Measurements from ENCODE around the gene FAXC.

Gene FAXC

GRCh38 chr6:99294786-99295185, 54.7 kb downstream of the FAXC start:
- TF ChIP-seq CREB5 (CRISPR knock-in tag; IDR thresholded peaks at IDR 0.05; ENCODE audit: low read depth) = no peak
- TF ChIP-seq ISL1 (CRISPR knock-in tag; IDR thresholded peaks at IDR 0.05) = no peak
- no peak for TF ChIP-seq GLIS3 (CRISPR knock-in tag; IDR thresholded peaks at IDR 0.05)
- TF ChIP-seq PPARA (CRISPR knock-in tag; IDR thresholded peaks at IDR 0.05; ENCODE audit: borderline replicate concordance) = no peak
- no peak for TF ChIP-seq POU6F1 (CRISPR knock-in tag; IDR thresholded peaks at IDR 0.05; ENCODE audit: borderline replicate concordance, low read depth)
- no peak for TF ChIP-seq SNAI2 (CRISPR knock-in tag; IDR thresholded peaks at IDR 0.05)
- no peak for TF ChIP-seq TCF4 (CRISPR knock-in tag; IDR thresholded peaks at IDR 0.05; ENCODE audit: borderline replicate concordance)
- TF ChIP-seq ZFP3 (CRISPR knock-in tag; IDR thresholded peaks at IDR 0.05) = no peak
- no peak for TF ChIP-seq TOX (CRISPR knock-in tag; IDR thresholded peaks at IDR 0.05; ENCODE audit: borderline replicate concordance)
- TF ChIP-seq ARNTL (CRISPR knock-in tag; IDR thresholded peaks at IDR 0.05; ENCODE audit: borderline replicate concordance, low read depth) = no peak
- TF ChIP-seq ESRRG (CRISPR knock-in tag; IDR thresholded peaks at IDR 0.05) = no peak
- no peak for TF ChIP-seq RARB (CRISPR knock-in tag; IDR thresholded peaks at IDR 0.05)
- no peak for ATAC-seq

- no peak for TF ChIP-seq POU6F1 (CRISPR knock-in tag; IDR thresholded peaks at IDR 0.05; ENCODE audit: borderline replicate concordance, low read depth)
- TF ChIP-seq ZFP3 (CRISPR knock-in tag; IDR thresholded peaks at IDR 0.05) = no peak
- TF ChIP-seq OSR1 (CRISPR knock-in tag; IDR thresholded peaks at IDR 0.05) = no peak
- no peak for TF ChIP-seq CSDC2 (CRISPR knock-in tag; IDR thresholded peaks at IDR 0.05)
- TF ChIP-seq CREB5 (CRISPR knock-in tag; IDR thresholded peaks at IDR 0.05; ENCODE audit: low read depth) = no peak
- TF ChIP-seq ZNF70 (CRISPR knock-in tag; IDR thresholded peaks at IDR 0.05) = no peak
- no peak for TF ChIP-seq TCF4 (CRISPR knock-in tag; IDR thresholded peaks at IDR 0.05; ENCODE audit: borderline replicate concordance)
- TF ChIP-seq CSRNP3 (CRISPR knock-in tag; IDR thresholded peaks at IDR 0.05) = no peak
- no peak for TF ChIP-seq ZC3H10 (CRISPR knock-in tag; IDR thresholded peaks at IDR 0.05)
- no peak for TF ChIP-seq ZNF565 (CRISPR knock-in tag; conservative IDR thresholded peaks at IDR 0.05; ENCODE audit: low read depth)
- TF ChIP-seq PPARA (CRISPR knock-in tag; IDR thresholded peaks at IDR 0.05; ENCODE audit: borderline replicate concordance) = no peak
- no peak for TF ChIP-seq ZNF8 (CRISPR knock-in tag; IDR thresholded peaks at IDR 0.05)
- TF ChIP-seq GLIS3 (CRISPR knock-in tag; IDR thresholded peaks at IDR 0.05) = no peak
- no peak for TF ChIP-seq SNAI2 (CRISPR knock-in tag; IDR thresholded peaks at IDR 0.05)
- TF ChIP-seq ZFP30 (CRISPR knock-in tag; IDR thresholded peaks at IDR 0.05) = no peak
- TF ChIP-seq PATZ1 (CRISPR knock-in tag; IDR thresholded peaks at IDR 0.05; ENCODE audit: borderline replicate concordance) = no peak
- no peak for TF ChIP-seq ISL1 (CRISPR knock-in tag; IDR thresholded peaks at IDR 0.05)
- no peak for TF ChIP-seq RARB (CRISPR knock-in tag; IDR thresholded peaks at IDR 0.05)
- TF ChIP-seq TSHZ2 (CRISPR knock-in tag; IDR thresholded peaks at IDR 0.05) = no peak
- no peak for TF ChIP-seq TOX (CRISPR knock-in tag; IDR thresholded peaks at IDR 0.05; ENCODE audit: borderline replicate concordance)
- ATAC-seq = no peak
These were observed 59.8 kb downstream of the FAXC start for GRCh38 chr6:99289701-99290100.

All from SK-N-SH treated with all-trans-retinoic acid at 6 μM for 48 hours (cell line).